ENCODE measurements around the gene HTR2B. TPM values are rescaled to one million over a fixed set of nuclear protein-coding genes. Genes with fewer than 3 reads are reported as not detected.

The HTR2B gene
- total RNA-seq (2021), result not detected in 3 replicates
- Bru-seq, nascent RNA, result not detected
- long read RNA-seq, experiment 1, result 0 reads
- long read RNA-seq, experiment 2, result 0 reads
- long read RNA-seq, experiment 3, result 0 reads

DNA sequence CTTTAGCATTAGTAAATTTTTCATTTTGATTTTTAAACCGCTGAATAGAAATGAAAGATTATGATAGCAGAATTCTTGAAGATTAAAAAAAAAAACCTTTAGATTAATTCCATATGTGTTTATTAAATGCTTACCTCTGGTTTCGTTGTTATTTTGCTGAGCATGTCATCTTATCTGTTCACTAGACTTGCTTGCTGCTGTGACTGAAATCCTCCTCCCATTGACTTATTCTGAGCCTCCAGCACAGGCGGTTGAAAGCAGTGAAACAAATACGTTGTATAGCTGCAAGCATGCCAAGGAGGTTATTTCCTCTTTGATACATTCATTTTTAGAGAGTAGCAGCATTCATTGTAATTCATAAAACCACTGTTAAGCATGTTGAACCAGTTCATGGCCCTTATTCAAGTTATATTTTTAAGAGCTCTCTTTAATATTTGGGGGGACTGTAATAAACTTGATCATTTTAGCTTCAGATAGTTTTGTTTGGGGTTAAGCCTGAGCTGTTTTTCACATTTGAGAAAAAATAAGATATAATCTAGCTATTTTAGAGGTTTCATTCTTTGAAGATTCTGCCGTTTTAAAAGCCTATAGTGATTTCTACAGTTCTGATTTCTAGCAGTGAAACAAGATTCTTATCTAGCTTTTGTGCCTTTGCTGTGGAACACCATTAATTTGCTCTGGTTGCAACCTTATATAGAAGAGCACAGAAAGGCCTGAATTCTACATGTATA, at the start of gene HTR2B:
Gene HTR2B, minus strand, starts transcription at position 205 of the 731 bp plus-strand sequence. CDS start 1,278 bp downstream, outside the sequence.
- no peak for DNase-seq (ENCODE audit: low spot score)
- no peak for TF ChIP-seq PRDM15 (CRISPR knock-in tag; IDR thresholded peaks at IDR 0.05)
- no peak for TF ChIP-seq PRRX2 (CRISPR knock-in tag; IDR thresholded peaks at IDR 0.05)
- no peak for TF ChIP-seq ZBTB43 (CRISPR knock-in tag; IDR thresholded peaks at IDR 0.05)
- TF ChIP-seq ESRRA (CRISPR knock-in tag; IDR thresholded peaks at IDR 0.05; ENCODE audit: borderline replicate concordance), result no peak
- no peak for TF ChIP-seq CTCF (IDR thresholded peaks at IDR 0.05)
- no peak for TF ChIP-seq IRF2 (CRISPR knock-in tag; IDR thresholded peaks at IDR 0.05; ENCODE audit: borderline replicate concordance, low read depth)
- TF ChIP-seq TCF7 (CRISPR knock-in tag; IDR thresholded peaks at IDR 0.05; ENCODE audit: low read depth), result no peak
- no peak for TF ChIP-seq GRHL2 (CRISPR knock-in tag; IDR thresholded peaks at IDR 0.05; ENCODE audit: insufficient replicate concordance, severe bottlenecking)
- no peak for TF ChIP-seq ZNF512 (CRISPR knock-in tag; IDR thresholded peaks at IDR 0.05; ENCODE audit: borderline replicate concordance)
- no peak for TF ChIP-seq ATF2 (CRISPR knock-in tag; IDR thresholded peaks at IDR 0.05; ENCODE audit: borderline replicate concordance, low read depth)
- no peak for TF ChIP-seq FOXP1 (CRISPR knock-in tag; IDR thresholded peaks at IDR 0.05; ENCODE audit: borderline replicate concordance)
- Mint-ChIP-seq H3K36me3 (no peaks in the 10 kb centered on the region), H3K4me1 (peaks cover 33% of the 10 kb centered on the region), H3K27me3 (ENCODE audit: low read depth) (no peaks in the 10 kb centered on the region), H3K4me3 (no peak within 1 kb of the TSS), H3K9me3 (no peaks in the 10 kb centered on the region), H3K27ac (peak within 1 kb of the TSS; percentile 19; the same call in 1 of the 2 replicates)
- CTCF ChIA-PET, result interaction anchor here (0.7 to 3.0 kb wide), 3 partner anchors 14 to 67 kb away, joined by 3 to 9 read pairs (median 8); no protein-coding TSS in a partner anchor
- POLR2A ChIA-PET, result no interaction called here
- ATAC-seq, result no peak

GRCh38 chr2:231174211-231174651, 49.4 kb upstream of the HTR2B start:
- ChIA-PET POLR2A (interaction anchor here (0.7 kb wide), 1 partner anchor 33 kb away, joined by 3 read pairs; no protein-coding TSS in a partner anchor), CTCF (no interaction called here)
- Mint-ChIP-seq H3K4me3 (no peak overlapping the region), H3K27me3 (ENCODE audit: low read depth) (no peaks in the 10 kb centered on the region), H3K9me3 (no peaks in the 10 kb centered on the region), H3K27ac (peak overlapping the region; percentile 37), H3K36me3 (peaks cover 41% of the 10 kb centered on the region), H3K4me1 (no peaks in the 10 kb centered on the region)
- DNase-seq (ENCODE audit: low spot score), result no peak
- ATAC-seq, result no peak
- no peak for TF ChIP-seq AFF4 (CRISPR knock-in tag; IDR thresholded peaks at IDR 0.05; ENCODE audit: borderline replicate concordance)
- no peak for TF ChIP-seq ZNF219 (CRISPR knock-in tag; IDR thresholded peaks at IDR 0.05; ENCODE audit: borderline replicate concordance)
- TF ChIP-seq ZNF138 (CRISPR knock-in tag; conservative IDR thresholded peaks at IDR 0.05), result no peak
- TF ChIP-seq MYBL2 (CRISPR knock-in tag; IDR thresholded peaks at IDR 0.05), result no peak
- no peak for TF ChIP-seq MXD4 (CRISPR knock-in tag; IDR thresholded peaks at IDR 0.05; ENCODE audit: borderline replicate concordance)
- no peak for TF ChIP-seq KAT7 (CRISPR knock-in tag; IDR thresholded peaks at IDR 0.05; ENCODE audit: borderline replicate concordance)
- TF ChIP-seq NR1H2 (CRISPR knock-in tag; IDR thresholded peaks at IDR 0.05), result no peak
